KOPT-K1 (cell line): ENCODE results near the gene ATRN.

Experiments used
- H3K27ac ChIP-seq: fragments of 200-600 bp; sonication (generic); 2 replicates; pipeline ENCODE4 v1.5.1; 2016; ENCODE audit warnings: antibody characterized with exemption, mild to moderate bottlenecking, low read depth, low read length; ENCODE audit not compliant: poor library complexity, severe bottlenecking
- H3K36me3 ChIP-seq: fragments of 200-600 bp; sonication (generic); 2 replicates; pipeline ENCODE4 v1.5.1; 2017; ENCODE audit warnings: antibody characterized with exemption, mild to moderate bottlenecking, low read length, moderate library complexity; ENCODE audit not compliant: insufficient read depth
- H3K9me3 ChIP-seq: fragments of 200-600 bp; sonication (generic); 2 replicates; pipeline ENCODE4 v1.5.1; 2017; ENCODE audit warnings: antibody characterized with exemption, low read length, mild to moderate bottlenecking; ENCODE audit not compliant: insufficient read depth, poor library complexity, severe bottlenecking

The ATRN gene

GRCh38 chr20:3697588-3698305 is 226.9 kb downstream of the ATRN start:
- H3K36me3 ChIP-seq = no peaks in the 10 kb centered on the region
- peaks cover 7% of the 10 kb centered on the region for H3K9me3 ChIP-seq

GRCh38 chr20:3698591-3699001 is 227.8 kb downstream of the ATRN start:
- Histone ChIP-seq H3K27ac (no peak overlapping the region), H3K36me3 (no peaks in the 10 kb centered on the region), H3K9me3 (peaks cover 7% of the 10 kb centered on the region)

More at GRCh38 chr20:3697588-3698305, 226.9 kb downstream of the ATRN start:
- H3K27ac ChIP-seq = no peak overlapping the region

GRCh38 chr20:3699037-3699436 is 228.2 kb downstream of the ATRN start:
- Histone ChIP-seq H3K9me3 (peaks cover 7% of the 10 kb centered on the region), H3K36me3 (no peaks in the 10 kb centered on the region), H3K27ac (no peak overlapping the region)
